Caco-2 (cell line): ENCODE results near the gene TMEM88. TPM values are rescaled to one million over a fixed set of nuclear protein-coding genes. Genes with fewer than 3 reads are reported as not detected.

Source experiments
- BruUV-seq: library from RNA; stranded (reverse); fragments of 400-500 nt; replicated peaks from 2 replicates; lab custom pipeline; 2021; lab: Mats Ljungman, UMichigan
- CTCF ChIA-PET: fragments of 300-600 bp; sonication (Branson Sonifier 250); formaldehyde crosslinking; loops from one replicate; lab custom pipeline; 2022; ENCODE audit warnings: antibody characterized with exemption; lab: Charles Lee
- POLR2A ChIA-PET: fragments of 300-600 bp; sonication (Branson Sonifier 250); formaldehyde crosslinking; loops from one replicate; lab custom pipeline; 2022; ENCODE audit warnings: antibody characterized with exemption; lab: Charles Lee
- DNase-seq, 2 experiments: peaks; one replicate each; pipeline versions ENCODE4 v3.0.0 to v3.0.0-alpha.2; 2020 to 2022
- H3K27me3 ChIP-seq: replicated peaks from 2 replicates; pipeline ENCODE4 v1.6.0; 2011; ENCODE audit warnings: low read length; ENCODE audit not compliant: control insufficient read depth, insufficient read depth
- H3K36me3 ChIP-seq: 2 replicates; pipeline ENCODE4 v1.5.1; 2011; ENCODE audit warnings: low read length; ENCODE audit not compliant: control insufficient read depth, insufficient read depth
- H3K4me1 ChIP-seq: fragments of 250-450 bp; sonication (Bioruptor Pico); 2 replicates; pipeline ENCODE4 v1.5.1; 2020; ENCODE audit warnings: mild to moderate bottlenecking
- H3K4me3 ChIP-seq: 2 replicates; pipeline ENCODE4 v1.5.1; 2011; ENCODE audit warnings: low read depth, mild to moderate bottlenecking, control low read depth, low read length
- H3K9me3 ChIP-seq: fragments of 250-450 bp; sonication (Bioruptor Pico); 2 replicates; pipeline ENCODE4 v1.5.1; 2020; ENCODE audit warnings: mild to moderate bottlenecking, moderate library complexity
- H3K27ac Mint-ChIP-seq: one replicate; pipeline ENCODE4 v1.8.0; 2022; ENCODE audit warnings: mixed read lengths; ENCODE audit not compliant: unreplicated experiment
- H3K27me3 Mint-ChIP-seq: one replicate; pipeline ENCODE4 v1.8.0; 2022; ENCODE audit warnings: mixed read lengths; ENCODE audit not compliant: insufficient read depth, unreplicated experiment
- H3K36me3 Mint-ChIP-seq: one replicate; pipeline ENCODE4 v1.8.0; 2022; ENCODE audit warnings: mild to moderate bottlenecking, mixed read lengths; ENCODE audit not compliant: insufficient read depth, unreplicated experiment
- H3K4me1 Mint-ChIP-seq: one replicate; pipeline ENCODE4 v1.8.0; 2022; ENCODE audit warnings: low read depth, mixed read lengths; ENCODE audit not compliant: unreplicated experiment
- H3K4me3 Mint-ChIP-seq: one replicate; pipeline ENCODE4 v1.8.0; 2022; ENCODE audit warnings: mild to moderate bottlenecking, moderate library complexity, mixed read lengths; ENCODE audit not compliant: unreplicated experiment
- H3K9me3 Mint-ChIP-seq: one replicate; pipeline ENCODE4 v1.8.0; 2022; ENCODE audit warnings: mixed read lengths; ENCODE audit not compliant: unreplicated experiment
- CTCF ChIP-seq, 2 experiments: fragments of 200-600 bp in 1 of 2; IDR thresholded peaks; 1 replicate in 1 of 2; 2 replicates in 1 of 2; pipeline versions ENCODE4 v1.5.1 to v1.8.0; 2011 to 2022; ENCODE audit warnings: antibody characterized with exemption in 1 of 2, control low read depth in 1 of 2, inconsistent platforms in 1 of 2, low read depth in 1 of 2, low read length in 1 of 2, mild to moderate bottlenecking in 1 of 2, moderate library complexity in 1 of 2; ENCODE audit not compliant: insufficient read depth in 1 of 2, severe bottlenecking in 1 of 2, unreplicated experiment in 1 of 2
- intact Hi-C: fragments of 100-400 bp; cut with micrococcal nuclease; formaldehyde crosslinking; loops from one replicate; pipeline ENCODE4 v1.10.0; 2022; ENCODE audit not compliant: unreplicated experiment
- total RNA-seq: library from RNA; stranded (reverse); gene quantifications from 2 replicates; pipeline ENCODE4 v1.2.3, GENCODE V29; 2022

The TMEM88 gene
- total RNA-seq, 1 experiment from 2014 or later, result 2.5 TPM

GRCh38 chr17:7856811-7857712, 2.2 kb downstream of the TMEM88 start, which contains the start of gene NAA38:
Gene NAA38, minus strand, starts transcription at chr17:7857559. Its CDS starts 96 bp downstream, at chr17:7857463.
- no peak within 1 kb of the TSS for H3K4me3 Mint-ChIP-seq
- BruUV-seq, result TSS peak; percentile 89

GRCh38 chr17:7857713-7858521, 3.1 kb downstream of the TMEM88 start, which contains the start of gene CYB5D1:
Gene CYB5D1, plus strand, starts transcription at chr17:7858003. Its CDS starts 132 bp downstream, at chr17:7858135.
- ChIA-PET CTCF (interaction anchor here (0.6 to 1.5 kb wide), 17 partner anchors 13 to 207 kb away, joined by 3 to 8 read pairs (median 4); partner anchors contain the start of genes ATP1B2, CNTROB, KDM6B and TRAPPC1), POLR2A (interaction anchor here (0.7 to 1.5 kb wide), 6 partner anchors 14 to 243 kb away, joined by 3 to 27 read pairs (median 6); partner anchors contain the start of gene KDM6B)
- Histone ChIP-seq H3K4me3 (peak within 1 kb of the TSS; percentile 49), H3K4me1 (no peaks in the 10 kb centered on the region), H3K36me3 (no peaks in the 10 kb centered on the region), H3K27me3 (no peaks in the 10 kb centered on the region), H3K9me3 (no peaks in the 10 kb centered on the region)
- peak; percentile 79 to 87 for DNase-seq
- Mint-ChIP-seq H3K4me1 (peaks cover 10% of the 10 kb centered on the region), H3K27me3 (no peaks in the 10 kb centered on the region), H3K36me3 (peaks cover 24% of the 10 kb centered on the region), H3K4me3 (no peak within 1 kb of the TSS), H3K27ac (no peak within 1 kb of the TSS), H3K9me3 (no peaks in the 10 kb centered on the region)
- BruUV-seq, result no TSS peak
- no peak for TF ChIP-seq CTCF (IDR thresholded peaks at IDR 0.05; ENCODE audit: insufficient read depth in 1 of 2, low read depth in 1 of 2, low read length in 1 of 2, severe bottlenecking in 1 of 2, unreplicated experiment in 1 of 2)
- intact Hi-C loops, result loop anchor here (1.0 to 2.0 kb wide), 3 partner anchors 15 to 36 kb away; no protein-coding TSS in a partner anchor

More at GRCh38 chr17:7856811-7857712, 2.2 kb downstream of the TMEM88 start, which contains the start of gene NAA38:
- H3K27ac Mint-ChIP-seq, result no peak within 1 kb of the TSS
- Histone ChIP-seq H3K9me3 (no peaks in the 10 kb centered on the region), H3K4me1 (no peaks in the 10 kb centered on the region), H3K27me3 (no peaks in the 10 kb centered on the region), H3K4me3 (peak within 1 kb of the TSS; percentile 49), H3K36me3 (no peaks in the 10 kb centered on the region)
- ChIA-PET CTCF (interaction anchor here (0.5 to 1.5 kb wide), 20 partner anchors 12 to 206 kb away, joined by 3 to 8 read pairs (median 4); partner anchors contain the start of genes ATP1B2, CNTROB, KDM6B and TP53), POLR2A (interaction anchor here (0.6 to 1.5 kb wide), 9 partner anchors 13 to 242 kb away, joined by 3 to 27 read pairs (median 4); partner anchors contain the start of genes KDM6B, RNF227 and TP53)
- peak in 1 of 2 experiments; percentile 40 for TF ChIP-seq CTCF (IDR thresholded peaks at IDR 0.05; ENCODE audit: insufficient read depth in 1 of 2, low read depth in 1 of 2, low read length in 1 of 2, severe bottlenecking in 1 of 2, unreplicated experiment in 1 of 2)
- peaks cover 32% of the 10 kb centered on the region for H3K36me3 Mint-ChIP-seq
- peaks cover 5% of the 10 kb centered on the region for H3K4me1 Mint-ChIP-seq
- DNase-seq, result peak; percentile 89 to 96
- H3K27me3 Mint-ChIP-seq, result no peaks in the 10 kb centered on the region
- no peaks in the 10 kb centered on the region for H3K9me3 Mint-ChIP-seq
- intact Hi-C loops, result loop anchor here (1.0 to 2.0 kb wide), 3 partner anchors 14 to 35 kb away; no protein-coding TSS in a partner anchor
